ENCODE data around the gene SNRNP40. TPM values are rescaled to one million over a fixed set of nuclear protein-coding genes. Genes with fewer than 3 reads are reported as not detected.

Gene SNRNP40
- total and polyA plus RNA-seq, 2 donors (not counting 1 experiment from before 2014, with no cell fraction given) = 31.7 to 65.6 TPM

DNA sequence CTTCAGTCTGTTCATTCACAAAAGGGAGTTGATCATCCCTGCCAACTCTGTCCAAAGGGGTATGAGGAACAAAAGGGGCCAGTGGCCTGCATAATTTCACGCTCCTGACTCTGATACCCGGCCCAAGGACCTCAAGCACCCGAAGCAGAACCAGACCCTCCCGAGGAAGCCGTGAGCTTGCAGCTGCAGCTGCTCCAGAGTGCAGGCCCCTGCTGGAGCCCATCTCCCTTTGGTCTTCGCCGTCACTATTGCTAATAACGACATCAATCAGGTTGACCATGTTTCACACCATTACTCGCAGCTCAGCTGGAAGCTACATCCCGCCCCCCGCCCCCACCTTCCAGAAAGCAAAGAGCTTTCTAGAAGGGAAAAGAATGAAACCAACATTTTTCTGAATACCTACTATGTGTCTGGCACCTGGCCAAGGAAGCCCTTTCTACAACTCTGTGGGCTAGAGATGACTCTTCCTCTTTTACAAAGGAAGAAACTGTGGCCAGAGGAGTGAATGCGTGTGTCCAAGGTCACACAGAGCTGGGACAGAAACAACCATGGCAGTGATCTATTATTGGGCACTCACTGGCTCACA lies 62.4 kb downstream of the SNRNP40 start:
- 53% methylated on average over 6 of the region's 12 CpGs for WGBS (ENCODE audit: insufficient coverage)
- ChIA-PET POLR2A (no interaction called here), CTCF (no interaction called here)

GRCh38 chr1:31232689-31233088 lies 63.9 kb downstream of the SNRNP40 start:
- POLR2A ChIA-PET = no interaction called here
- Histone ChIP-seq H3K79me2 (ENCODE audit: control insufficient read depth, insufficient read depth, low read length) (no peaks in the 10 kb centered on the region), H3K4me2 (replicated peaks; ENCODE audit: low read depth, low read length, poor library complexity, severe bottlenecking) (no peak overlapping the region), H2AFZ (ENCODE audit: insufficient read depth, low read depth, low read length, poor library complexity, severe bottlenecking) (no peak overlapping the region), H3K9me3 (ENCODE audit: control extremely low read depth in 1 of 3, control insufficient read depth in 2 of 3, insufficient read depth in 1 of 3, low read length in 2 of 3) (no peaks in the 10 kb centered on the region), H3K27me3 (replicated peaks in 1 of 4; ENCODE audit: control extremely low read depth in 1 of 4, control insufficient read depth in 3 of 4, insufficient read depth in 4 of 4, low read length in 3 of 4) (peaks cover 0 to 16% (median 10%) of the 10 kb centered on the region in 4 experiments), H3K9ac (ENCODE audit: low read length) (no peak overlapping the region), H3K4me3 (ENCODE audit: control extremely low read depth in 1 of 5, extremely low read depth in 1 of 5, insufficient read depth in 1 of 5, low read depth in 2 of 5, low read length in 4 of 5) (no peak overlapping the region), H3K27ac (ENCODE audit: low read length in 2 of 2) (no peak overlapping the region), H4K20me1 (ENCODE audit: control insufficient read depth, insufficient read depth, low read length, poor library complexity, severe bottlenecking) (no peaks in the 10 kb centered on the region), H3K36me3 (replicated peaks in 1 of 2; ENCODE audit: control extremely low read depth in 1 of 2, control insufficient read depth in 1 of 2, extremely low read depth in 1 of 2, insufficient read depth in 2 of 2, low read length in 1 of 2) (no peaks in the 10 kb centered on the region), H3K4me1 (ENCODE audit: control insufficient read depth in 2 of 2, insufficient read depth in 2 of 2, low read length in 2 of 2) (no peaks in the 10 kb centered on the region)
- DNase-seq = no peak
- Mint-ChIP-seq H3K27me3 (peaks cover 33% of the 10 kb centered on the region), H3K4me3 (no peak overlapping the region), H3K4me1 (no peaks in the 10 kb centered on the region), H3K27ac (no peak overlapping the region), H3K9me3 (ENCODE audit: insufficient read depth) (no peaks in the 10 kb centered on the region)
- intact Hi-C loops (cut with micrococcal nuclease) = no loop called here
- ATAC-seq (ENCODE audit: low read depth) = no peak
- CTCF ChIA-PET = no interaction called here
- TF ChIP-seq CTCF (IDR thresholded peaks at IDR 0.05) (no peak), EZH2 (IDR thresholded peaks at IDR 0.05; ENCODE audit: borderline replicate concordance, insufficient read depth, low read depth, low read length, poor library complexity, severe bottlenecking) (no peak)
- 100% methylated on average over 2 of the region's 2 CpGs for WGBS (ENCODE audit: insufficient coverage)

More for the DNA sequence above, 62.4 kb downstream of the SNRNP40 start:
- intact Hi-C loops (cut with micrococcal nuclease) = no loop called here
- Histone ChIP-seq H3K9me3 (ENCODE audit: control extremely low read depth in 1 of 3, control insufficient read depth in 2 of 3, insufficient read depth in 1 of 3, low read length in 2 of 3) (no peaks in the 10 kb centered on the region), H3K9ac (ENCODE audit: low read length) (no peak overlapping the region), H3K79me2 (ENCODE audit: control insufficient read depth, insufficient read depth, low read length) (no peaks in the 10 kb centered on the region), H3K4me3 (ENCODE audit: control extremely low read depth in 1 of 5, extremely low read depth in 1 of 5, insufficient read depth in 1 of 5, low read depth in 2 of 5, low read length in 4 of 5) (no peak overlapping the region), H3K4me1 (ENCODE audit: control insufficient read depth in 2 of 2, insufficient read depth in 2 of 2, low read length in 2 of 2) (peaks cover 6 to 9% of the 10 kb centered on the region in 2 donors), H3K36me3 (replicated peaks in 1 of 2; ENCODE audit: control extremely low read depth in 1 of 2, control insufficient read depth in 1 of 2, extremely low read depth in 1 of 2, insufficient read depth in 2 of 2, low read length in 1 of 2) (no peaks in the 10 kb centered on the region), H3K27ac (ENCODE audit: low read length in 2 of 2) (no peak overlapping the region), H3K4me2 (replicated peaks; ENCODE audit: low read depth, low read length, poor library complexity, severe bottlenecking) (no peak overlapping the region), H4K20me1 (ENCODE audit: control insufficient read depth, insufficient read depth, low read length, poor library complexity, severe bottlenecking) (no peaks in the 10 kb centered on the region), H2AFZ (ENCODE audit: insufficient read depth, low read depth, low read length, poor library complexity, severe bottlenecking) (no peak overlapping the region), H3K27me3 (replicated peaks in 1 of 4; ENCODE audit: control extremely low read depth in 1 of 4, control insufficient read depth in 3 of 4, insufficient read depth in 4 of 4, low read length in 3 of 4) (peaks cover 0 to 30% (median 19%) of the 10 kb centered on the region in 4 experiments)
- Mint-ChIP-seq H3K4me3 (no peak overlapping the region), H3K4me1 (peaks cover 7% of the 10 kb centered on the region), H3K9me3 (ENCODE audit: insufficient read depth) (no peaks in the 10 kb centered on the region), H3K27me3 (peaks cover 43% of the 10 kb centered on the region), H3K27ac (no peak overlapping the region)
- ATAC-seq (ENCODE audit: low read depth) = no peak
- no peak for TF ChIP-seq EZH2 (IDR thresholded peaks at IDR 0.05; ENCODE audit: borderline replicate concordance, insufficient read depth, low read depth, low read length, poor library complexity, severe bottlenecking)
- TF ChIP-seq CTCF (IDR thresholded peaks at IDR 0.05) = no peak
- no peak for DNase-seq

All from B cell (primary cell).